Common myeloid progenitor, CD34-positive (primary cell): Measurements from ENCODE around the gene EIF5.

Experiments
- CTCF ChIA-PET: fragments of 350-600 bp; sonication (Branson Sonifier 250); formaldehyde crosslinking; loops from one replicate; lab custom pipeline; 2021; ENCODE audit warnings: antibody characterized with exemption; lab: Charles Lee
- POLR2A ChIA-PET: fragments of 350-600 bp; sonication (Branson Sonifier 250); formaldehyde crosslinking; loops from one replicate; lab custom pipeline; 2021; ENCODE audit warnings: antibody characterized with exemption; lab: Charles Lee
- DNase-seq, 3 donors: peaks; one replicate each; pipeline versions ENCODE4 v3.0.0 to v3.0.0-alpha.2; 2013
- H3K27ac ChIP-seq, 2 experiments: 1 replicate in 1 of 2; 2 replicates in 1 of 2; pipeline ENCODE4 v1.7.0; 2013; ENCODE audit warnings: inconsistent platforms in 2 of 2, low read length in 2 of 2, mild to moderate bottlenecking in 2 of 2, low read depth in 1 of 2, moderate library complexity in 1 of 2; ENCODE audit not compliant: severe bottlenecking in 2 of 2, insufficient read depth in 1 of 2, poor library complexity in 1 of 2
- H3K27me3 ChIP-seq, 5 experiments: replicated peaks in 2 of 5; 1 replicate in 3 of 5; 2 replicates in 2 of 5; pipeline versions ENCODE4 v1.6.1 to v1.7.0; 2013; ENCODE audit warnings: low read length in 4 of 5, mild to moderate bottlenecking in 2 of 5, moderate library complexity in 2 of 5, inconsistent platforms in 1 of 5; ENCODE audit not compliant: insufficient read depth in 5 of 5, control insufficient read depth in 4 of 5
- H3K36me3 ChIP-seq, 4 experiments: 1 replicate in 2 of 4; 2 replicates in 2 of 4; pipeline versions ENCODE4 v1.6.1 to v1.7.0; 2013; ENCODE audit warnings: low read length in 3 of 4, control low read depth in 1 of 4, mild to moderate bottlenecking in 1 of 4; ENCODE audit not compliant: control insufficient read depth in 4 of 4, insufficient read depth in 4 of 4
- H3K4me1 ChIP-seq, 4 experiments: 1 replicate in 3 of 4; 2 replicates in 1 of 4; pipeline versions ENCODE4 v1.6.1 to v1.7.1; 2013; ENCODE audit warnings: low read length in 3 of 4, mild to moderate bottlenecking in 3 of 4, control low read depth in 1 of 4, inconsistent platforms in 1 of 4, moderate library complexity in 1 of 4; ENCODE audit not compliant: control insufficient read depth in 4 of 4, insufficient read depth in 4 of 4; ENCODE audit errors: control extremely low read depth in 1 of 4
- H3K4me3 ChIP-seq, 7 experiments: 1 replicate in 4 of 7; 2 replicates in 3 of 7; pipeline versions ENCODE4 v1.5.1 to v1.7.0; 2013; ENCODE audit warnings: mild to moderate bottlenecking in 7 of 7, low read length in 6 of 7, moderate library complexity in 6 of 7, inconsistent platforms in 2 of 7, low read depth in 2 of 7, control low read depth in 1 of 7; ENCODE audit not compliant: insufficient read depth in 4 of 7, control insufficient read depth in 1 of 7; ENCODE audit errors: extremely low read depth in 1 of 7
- H3K9me3 ChIP-seq, 5 experiments: 1 replicate in 4 of 5; 2 replicates in 1 of 5; pipeline versions ENCODE4 v1.6.1 to v1.7.1; 2013; ENCODE audit warnings: low read length in 4 of 5, mild to moderate bottlenecking in 2 of 5, inconsistent platforms in 1 of 5, low read depth in 1 of 5, moderate library complexity in 1 of 5; ENCODE audit not compliant: control insufficient read depth in 4 of 5, insufficient read depth in 2 of 5; ENCODE audit errors: control extremely low read depth in 1 of 5
- WGBS: methylation state at CpG from one replicate; pipeline ENCODE4 v1.1.5; 2013; ENCODE audit not compliant: insufficient coverage; 5-methylcytosine and 5-hydroxymethylcytosine counted together

EIF5 gene

DNA sequence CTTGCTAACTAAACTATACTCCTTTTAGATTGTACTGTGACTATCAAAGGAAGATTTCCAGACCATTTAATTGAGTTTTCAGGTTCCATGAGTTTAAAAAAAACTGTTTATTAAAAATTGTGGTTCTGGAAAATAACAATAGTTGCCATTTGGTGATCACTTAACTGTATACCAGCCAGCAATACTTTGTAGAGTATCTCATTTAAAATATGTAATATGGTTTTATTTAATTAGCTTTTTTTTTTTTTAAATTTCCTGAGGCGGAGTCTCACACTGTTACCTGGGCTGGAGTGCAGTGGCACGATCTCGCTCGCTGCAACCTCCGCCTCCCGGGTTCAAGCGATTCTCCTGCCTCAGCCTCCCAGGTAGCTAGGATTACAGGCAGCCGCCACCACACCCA, 58.5 kb downstream of the EIF5 start:
- ChIA-PET CTCF (interaction anchor here (0.6 to 6.0 kb wide), 13 partner anchors 10 to 1354 kb away, joined by 3 to 37 read pairs (median 4); no protein-coding TSS in a partner anchor), POLR2A (no interaction called here)
- no peak for DNase-seq
- Histone ChIP-seq H3K4me1 (peaks cover 0 to 36% (median 25%) of the 10 kb centered on the region in 4 experiments), H3K27me3 (no peaks in the 10 kb centered on the region), H3K4me3 (no peak overlapping the region), H3K27ac (no peak overlapping the region), H3K36me3 (no peaks in the 10 kb centered on the region), H3K9me3 (no peaks in the 10 kb centered on the region)
- WGBS: 99% methylated on average over 7 of the region's 8 CpGs

DNA sequence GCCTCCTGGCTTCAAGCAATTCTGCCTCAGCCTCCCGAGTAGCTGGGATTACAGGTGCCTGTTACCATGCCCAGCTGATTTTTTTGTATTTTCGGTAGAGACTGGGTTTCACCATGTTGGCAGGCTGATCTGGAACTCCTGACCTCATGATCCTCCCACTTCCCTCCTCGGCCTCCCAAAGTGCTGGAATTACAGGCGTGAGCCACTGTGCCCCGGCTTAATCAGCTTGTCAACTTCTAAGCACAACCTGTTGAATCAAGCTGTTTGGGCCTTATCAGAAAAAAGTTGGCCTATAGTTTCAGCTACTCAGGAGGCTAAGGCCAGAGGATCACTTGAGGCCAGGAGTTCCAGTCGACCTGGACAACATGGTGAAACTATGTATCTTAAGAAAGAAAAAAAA, 59.0 kb downstream of the EIF5 start:
- no peak for DNase-seq
- Histone ChIP-seq H3K36me3 (no peaks in the 10 kb centered on the region), H3K9me3 (no peaks in the 10 kb centered on the region), H3K27me3 (no peaks in the 10 kb centered on the region), H3K27ac (no peak overlapping the region), H3K4me3 (no peak overlapping the region), H3K4me1 (peaks cover 0 to 34% (median 22%) of the 10 kb centered on the region in 4 experiments)
- ChIA-PET CTCF (interaction anchor here (1.1 to 6.0 kb wide), 11 partner anchors 10 to 93 kb away, joined by 3 to 37 read pairs (median 4); no protein-coding TSS in a partner anchor), POLR2A (no interaction called here)
- 93% methylated on average over 5 of the region's 6 CpGs for WGBS

DNA sequence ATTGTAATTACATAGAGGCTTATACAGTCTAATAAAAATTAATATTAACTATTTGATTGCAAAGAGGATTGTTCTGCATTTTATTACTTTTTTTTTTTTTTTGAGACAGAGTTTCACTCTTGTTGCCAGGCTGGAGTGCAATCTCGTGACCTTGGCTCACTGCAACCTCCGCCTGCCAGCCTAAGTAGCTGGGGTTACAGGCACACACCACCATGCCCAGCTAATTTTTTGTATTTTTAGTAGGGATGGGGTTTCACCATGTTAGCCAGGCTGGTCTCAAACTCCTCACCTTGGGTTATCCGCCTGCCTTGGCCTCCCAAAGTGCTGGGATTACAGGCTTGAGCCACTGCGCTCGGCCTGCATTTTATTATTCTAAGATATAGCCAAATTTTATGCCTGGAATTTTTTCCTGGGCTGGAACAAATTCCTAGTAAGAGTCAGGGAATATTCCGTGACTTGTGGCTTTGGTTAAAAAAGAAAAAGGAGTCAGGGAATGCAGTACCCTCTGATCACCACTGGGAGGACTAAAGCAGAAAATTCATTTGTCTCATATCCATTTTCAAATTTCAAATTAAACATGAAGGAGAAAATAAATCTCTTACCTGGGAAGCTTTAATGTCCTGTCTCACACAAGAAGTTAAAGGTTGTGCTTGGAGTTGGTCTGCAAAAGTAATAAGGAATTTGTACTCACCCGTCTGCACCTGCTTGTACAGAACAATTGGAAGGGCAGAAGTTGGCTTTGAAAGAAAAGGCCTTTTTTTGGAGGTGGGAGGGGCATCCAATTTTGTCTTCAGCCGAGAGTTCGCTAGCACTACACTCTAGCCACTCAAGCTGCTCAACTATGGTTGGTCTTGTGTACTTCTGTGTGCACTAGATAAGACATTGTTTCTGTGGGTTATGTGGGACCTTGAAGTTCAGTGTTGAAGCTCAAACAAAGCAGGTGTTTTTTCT, 59.9 kb downstream of the EIF5 start:
- peaks cover 0 to 33% (median 19%) of the 10 kb centered on the region in 4 experiments for H3K4me1 ChIP-seq
- H3K27ac ChIP-seq: no peak overlapping the region
- no peak overlapping the region for H3K4me3 ChIP-seq
- POLR2A ChIA-PET: interaction anchor here (0.6 kb wide), 1 partner anchor 48 kb away, joined by 3 read pairs; no protein-coding TSS in a partner anchor
- H3K9me3 ChIP-seq: no peaks in the 10 kb centered on the region
- DNase-seq: peak; percentile 73 to 91 (median 83)
- no peaks in the 10 kb centered on the region for H3K27me3 ChIP-seq
- H3K36me3 ChIP-seq: no peaks in the 10 kb centered on the region
- 84% methylated on average over 3 of the region's 9 CpGs for WGBS
- CTCF ChIA-PET: interaction anchor here (0.7 to 6.0 kb wide), 13 partner anchors 10 to 92 kb away, joined by 3 to 37 read pairs (median 4); no protein-coding TSS in a partner anchor
